ENCODE results near the gene C1orf210. TPM values are rescaled to one million over a fixed set of nuclear protein-coding genes. Genes with fewer than 3 reads are reported as not detected.

Gene C1orf210
- total RNA-seq, 1 donor from 2014 or later: 12.0 TPM

DNA sequence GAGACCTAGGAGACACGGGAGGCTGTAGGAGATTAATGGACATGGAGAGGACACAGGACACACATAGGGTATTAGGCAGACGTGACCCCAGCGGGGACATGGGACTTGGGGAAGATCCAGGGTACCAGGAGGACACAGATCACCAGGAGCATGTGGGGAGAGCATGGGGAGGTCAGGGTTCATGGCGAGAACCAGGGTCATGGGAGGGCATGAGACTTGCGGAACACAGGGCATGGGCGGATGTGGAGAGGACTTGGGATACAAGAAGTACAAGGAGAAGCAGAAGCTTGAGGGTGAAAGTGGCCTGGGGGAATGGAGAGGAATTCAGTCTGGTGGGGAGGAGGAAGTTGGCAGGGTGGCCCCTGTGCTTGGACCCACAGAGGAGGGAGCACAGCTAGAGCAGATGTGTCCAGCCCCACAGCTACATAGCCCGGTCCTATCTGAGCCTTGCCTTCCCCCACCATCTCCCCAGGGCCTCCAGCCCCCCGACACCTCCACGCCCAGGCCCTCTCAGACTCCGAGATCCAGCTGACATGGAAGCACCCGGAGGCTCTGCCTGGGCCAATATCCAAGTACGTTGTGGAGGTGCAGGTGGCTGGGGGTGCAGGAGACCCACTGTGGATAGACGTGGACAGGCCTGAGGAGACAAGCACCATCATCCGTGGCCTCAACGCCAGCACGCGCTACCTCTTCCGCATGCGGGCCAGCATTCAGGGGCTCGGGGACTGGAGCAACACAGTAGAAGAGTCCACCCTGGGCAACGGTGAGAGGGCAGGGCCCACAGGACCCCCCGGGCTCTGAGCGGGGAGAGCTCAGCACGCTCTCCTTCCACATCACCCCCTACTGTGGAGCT lies 27.5 kb upstream of the C1orf210 start:
- no peak for DNase-seq (ENCODE audit: low spot score)

DNA sequence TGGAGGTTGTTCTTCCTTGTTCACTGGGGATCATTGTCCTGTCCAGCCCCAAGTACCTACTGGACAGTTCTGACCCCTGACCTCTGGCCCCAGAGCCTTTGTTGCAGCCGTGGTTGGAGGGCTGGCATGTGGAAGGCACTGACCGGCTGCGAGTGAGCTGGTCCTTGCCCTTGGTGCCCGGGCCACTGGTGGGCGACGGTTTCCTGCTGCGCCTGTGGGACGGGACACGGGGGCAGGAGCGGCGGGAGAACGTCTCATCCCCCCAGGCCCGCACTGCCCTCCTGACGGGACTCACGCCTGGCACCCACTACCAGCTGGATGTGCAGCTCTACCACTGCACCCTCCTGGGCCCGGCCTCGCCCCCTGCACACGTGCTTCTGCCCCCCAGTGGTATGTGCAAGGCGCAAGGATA lies 26.8 kb upstream of the C1orf210 start:
- DNase-seq (ENCODE audit: low spot score): no peak

DNA sequence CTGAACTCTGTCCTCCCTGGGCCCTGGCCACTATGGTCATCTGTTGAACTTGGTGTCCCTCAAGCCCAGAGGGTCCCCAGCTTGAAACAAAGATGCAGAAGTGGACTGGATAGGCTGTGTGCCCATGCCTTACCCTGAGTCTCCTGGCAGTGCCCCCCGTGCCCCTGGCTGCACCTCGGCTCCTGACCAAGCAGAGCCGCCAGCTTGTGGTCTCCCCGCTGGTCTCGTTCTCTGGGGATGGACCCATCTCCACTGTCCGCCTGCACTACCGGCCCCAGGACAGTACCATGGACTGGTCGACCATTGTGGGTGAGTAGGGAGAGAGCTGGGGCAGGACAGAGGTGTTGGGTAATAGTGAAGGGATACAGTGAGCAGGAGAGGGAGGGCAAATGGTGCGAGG lies 26.1 kb upstream of the C1orf210 start:
- DNase-seq (ENCODE audit: low spot score): no peak

DNA sequence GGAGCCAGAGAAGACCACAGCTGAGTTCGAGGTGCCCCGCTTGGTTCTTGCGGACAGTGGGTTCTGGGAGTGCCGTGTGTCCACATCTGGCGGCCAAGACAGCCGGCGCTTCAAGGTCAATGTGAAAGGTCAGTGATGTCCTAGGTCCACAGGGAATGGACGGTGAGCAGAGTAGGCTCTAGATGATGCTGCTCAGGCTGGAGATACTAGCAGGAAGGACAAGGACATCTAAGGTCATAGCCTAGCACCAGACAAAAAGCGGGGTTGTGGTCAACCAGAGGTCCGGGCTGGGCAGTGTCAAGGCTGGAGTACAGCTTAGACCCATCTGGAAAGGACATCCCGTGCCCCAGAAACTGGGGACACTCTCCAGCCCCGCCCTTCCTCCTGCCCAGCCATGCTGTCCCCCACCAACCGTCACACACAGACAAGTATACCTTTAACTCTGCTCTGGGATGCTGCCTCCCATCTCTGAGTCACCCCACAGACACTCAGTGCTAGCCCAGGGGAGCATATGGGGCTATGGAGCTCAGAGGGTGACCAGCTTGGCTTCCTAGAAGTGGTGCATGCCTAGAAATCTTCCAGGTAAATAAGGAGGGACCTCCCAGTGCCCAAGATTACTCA lies 24.1 kb upstream of the C1orf210 start:
- DNase-seq (ENCODE audit: low spot score): no peak

DNA sequence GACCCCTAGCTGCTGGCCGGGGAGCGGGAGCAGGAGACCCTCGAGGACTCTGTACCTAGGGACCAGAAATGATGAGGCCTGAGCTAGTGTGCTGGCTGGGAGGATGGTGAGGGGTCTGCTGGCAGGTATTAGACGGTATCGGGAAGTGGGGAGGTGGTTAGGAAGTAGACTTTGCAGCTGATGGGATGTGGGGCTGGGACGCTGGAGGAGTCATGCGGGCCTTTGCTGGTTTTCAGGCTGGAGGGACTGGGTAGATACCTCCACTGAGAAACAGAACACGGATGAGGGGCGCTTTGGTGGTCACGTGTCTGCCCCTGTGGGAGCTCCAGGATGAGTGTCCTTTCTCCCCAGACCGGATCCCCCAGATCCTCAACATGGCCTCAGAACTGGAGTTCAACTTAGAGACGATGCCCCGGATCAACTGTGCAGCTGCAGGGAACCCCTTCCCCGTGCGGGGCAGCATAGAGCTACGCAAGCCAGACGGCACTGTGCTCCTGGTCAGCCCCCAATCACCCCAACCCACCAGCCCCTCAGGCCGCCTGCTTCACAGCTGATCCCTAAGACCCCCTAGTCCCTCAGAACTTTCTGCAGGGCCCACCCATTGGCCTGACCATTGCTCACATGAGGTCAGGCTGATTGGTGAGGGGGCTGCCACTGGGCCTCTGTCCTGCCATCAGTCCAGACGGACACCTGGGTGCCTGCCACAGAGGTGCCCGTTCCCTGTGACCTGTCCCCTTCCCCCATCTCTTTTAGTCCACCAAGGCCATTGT lies 23.4 kb upstream of the C1orf210 start:
- no peak for DNase-seq (ENCODE audit: low spot score)

DNA sequence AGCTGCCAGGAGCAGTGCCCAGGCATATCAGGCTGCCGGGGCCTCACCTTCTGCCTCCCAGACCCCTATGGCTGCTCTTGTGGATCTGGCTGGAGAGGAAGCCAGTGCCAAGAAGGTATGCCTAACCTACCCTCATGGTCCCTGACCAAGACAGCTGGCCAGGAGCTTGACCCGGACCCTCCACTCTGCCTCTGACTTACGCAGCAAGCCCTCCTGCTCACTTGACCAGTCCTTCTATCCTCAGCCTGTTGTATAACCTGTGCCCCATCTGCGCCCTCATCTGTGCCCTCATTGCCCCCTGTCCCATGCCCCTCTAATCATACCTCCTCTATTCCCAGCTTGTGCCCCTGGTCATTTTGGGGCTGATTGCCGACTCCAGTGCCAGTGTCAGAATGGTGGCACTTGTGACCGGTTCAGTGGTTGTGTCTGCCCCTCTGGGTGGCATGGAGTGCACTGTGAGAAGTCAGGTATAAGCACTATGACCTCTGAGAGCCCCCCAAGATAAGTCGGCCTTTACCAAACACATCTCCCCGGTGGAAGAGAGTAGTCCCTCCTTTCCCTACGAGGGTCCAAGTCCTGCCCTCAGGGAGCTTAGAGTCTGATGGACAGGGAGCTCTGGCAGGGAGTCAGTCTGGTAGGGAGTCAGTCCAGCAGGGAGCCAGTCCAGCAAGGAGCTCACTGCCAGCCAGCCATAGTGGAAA lies 22.2 kb upstream of the C1orf210 start:
- DNase-seq (ENCODE audit: low spot score): no peak

DNA sequence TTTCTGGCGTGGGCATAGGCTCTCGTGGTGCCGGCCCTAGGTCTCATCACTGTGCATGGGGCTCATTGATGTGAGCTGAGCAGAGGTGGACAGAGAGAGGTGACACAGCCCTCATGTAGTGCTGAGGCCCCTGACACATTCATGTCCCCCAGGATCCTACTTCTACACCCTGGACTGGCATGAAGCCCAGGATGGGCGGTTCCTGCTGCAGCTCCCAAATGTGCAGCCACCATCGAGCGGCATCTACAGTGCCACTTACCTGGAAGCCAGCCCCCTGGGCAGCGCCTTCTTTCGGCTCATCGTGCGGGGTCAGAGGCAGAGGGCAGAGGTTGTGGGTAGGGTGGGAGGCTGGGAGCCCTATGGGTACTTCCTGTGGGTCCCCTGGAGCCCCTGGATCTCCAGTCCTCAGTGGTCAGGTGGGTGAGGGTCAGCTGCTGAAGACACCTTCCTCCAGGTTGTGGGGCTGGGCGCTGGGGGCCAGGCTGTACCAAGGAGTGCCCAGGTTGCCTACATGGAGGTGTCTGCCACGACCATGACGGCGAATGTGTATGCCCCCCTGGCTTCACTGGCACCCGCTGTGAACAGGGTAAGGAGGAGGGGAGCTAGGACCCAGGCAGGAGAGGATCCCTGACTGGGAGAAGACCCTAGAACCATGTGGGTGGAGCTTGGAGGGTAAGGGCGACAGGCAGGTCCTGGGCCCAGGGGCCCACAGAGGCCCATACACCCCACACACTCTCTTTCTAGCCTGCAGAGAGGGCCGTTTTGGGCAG lies 21.5 kb upstream of the C1orf210 start:
- DNase-seq (ENCODE audit: low spot score): no peak

DNA sequence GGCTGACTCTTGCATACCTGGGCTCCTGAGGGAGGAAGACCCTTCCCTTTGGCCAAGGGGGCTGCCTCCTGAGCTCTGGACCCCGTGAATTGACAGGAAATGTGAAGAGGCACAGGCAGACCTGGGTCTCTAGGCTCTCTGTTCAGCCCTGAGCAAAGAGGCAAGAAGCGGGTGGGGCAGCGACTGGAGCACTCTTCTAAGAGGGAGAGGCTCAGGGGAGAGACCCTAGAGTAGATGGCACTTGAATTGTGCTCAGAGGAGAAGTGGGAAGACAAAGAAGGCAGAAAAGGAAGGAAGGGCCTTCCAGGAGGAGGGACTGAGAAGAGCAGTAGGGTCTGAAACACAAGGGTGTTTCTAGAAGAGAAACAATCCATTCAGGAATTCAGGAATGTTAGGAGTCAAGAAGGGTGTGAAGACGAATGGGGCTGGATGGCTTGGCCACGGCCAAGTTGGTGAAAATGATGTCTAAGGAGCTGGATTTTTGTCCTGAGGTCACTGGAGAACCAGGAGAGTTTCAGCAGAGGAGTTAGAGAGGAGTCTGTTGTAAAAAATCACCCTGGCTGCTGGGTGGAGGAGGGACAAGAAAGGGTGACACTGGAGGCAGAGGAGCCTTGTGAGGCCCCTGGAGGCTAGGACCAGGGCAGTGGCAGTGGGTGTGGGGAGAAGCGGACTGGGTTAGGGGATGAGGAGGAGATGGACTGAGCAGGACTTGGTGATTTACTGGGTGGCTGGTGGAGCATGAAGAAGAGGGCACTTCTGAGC lies 20.7 kb upstream of the C1orf210 start:
- DNase-seq (ENCODE audit: low spot score): no peak

DNA sequence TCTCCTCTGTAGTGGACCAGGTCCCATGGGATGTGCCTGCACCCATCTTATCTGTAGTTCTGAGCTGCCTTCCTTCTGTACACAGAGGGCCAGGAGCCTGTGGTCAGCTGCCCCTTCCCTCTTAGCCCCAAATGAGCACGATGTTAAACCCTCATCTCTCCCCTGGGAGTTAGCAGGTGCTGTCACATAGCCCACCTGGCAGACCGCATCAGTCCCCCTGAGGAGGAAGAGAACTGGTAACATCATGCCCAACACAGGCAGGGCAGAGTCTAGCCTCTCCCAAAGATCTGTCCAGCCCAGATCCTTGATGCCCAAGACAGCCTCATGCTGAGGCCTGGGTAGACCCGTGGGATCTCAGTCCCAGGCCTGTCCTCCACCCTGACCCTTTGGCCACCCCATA lies 20.1 kb upstream of the C1orf210 start:
- DNase-seq (ENCODE audit: low spot score): no peak

DNA sequence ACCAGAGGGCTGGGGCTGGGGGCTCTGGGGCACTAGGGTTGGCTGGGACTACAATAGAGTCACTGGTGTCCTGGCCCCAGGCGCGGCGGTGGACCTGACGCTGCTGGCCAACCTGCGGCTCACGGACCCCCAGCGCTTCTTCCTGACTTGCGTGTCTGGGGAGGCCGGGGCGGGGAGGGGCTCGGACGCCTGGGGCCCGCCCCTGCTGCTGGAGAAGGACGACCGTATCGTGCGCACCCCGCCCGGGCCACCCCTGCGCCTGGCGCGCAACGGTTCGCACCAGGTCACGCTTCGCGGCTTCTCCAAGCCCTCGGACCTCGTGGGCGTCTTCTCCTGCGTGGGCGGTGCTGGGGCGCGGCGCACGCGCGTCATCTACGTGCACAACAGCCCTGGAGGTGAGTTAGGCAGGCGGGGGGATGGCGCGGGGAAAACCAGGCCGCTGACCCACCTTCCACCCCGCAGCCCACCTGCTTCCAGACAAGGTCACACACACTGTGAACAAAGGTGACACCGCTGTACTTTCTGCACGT lies 19.5 kb upstream of the C1orf210 start:
- no peak for DNase-seq (ENCODE audit: low spot score)

DNA sequence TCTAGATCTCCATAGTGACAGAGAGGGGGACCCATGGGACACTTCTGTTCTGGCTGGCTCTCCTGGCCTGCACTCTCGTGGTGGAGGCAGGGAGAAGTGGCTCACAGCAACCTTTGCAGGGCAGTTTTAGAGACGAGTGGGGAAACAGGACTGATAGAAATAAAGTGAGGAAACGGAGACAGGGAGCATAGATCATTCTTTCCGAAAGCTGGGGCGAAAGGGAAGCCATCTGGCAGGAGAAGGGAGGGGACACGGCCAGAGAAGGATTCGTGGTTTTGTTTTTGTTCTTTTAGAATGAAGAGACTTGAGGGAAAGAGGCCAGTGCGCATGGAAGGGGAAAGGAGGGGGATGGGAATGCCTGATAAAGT lies 18.9 kb upstream of the C1orf210 start:
- DNase-seq (ENCODE audit: low spot score): no peak

DNA sequence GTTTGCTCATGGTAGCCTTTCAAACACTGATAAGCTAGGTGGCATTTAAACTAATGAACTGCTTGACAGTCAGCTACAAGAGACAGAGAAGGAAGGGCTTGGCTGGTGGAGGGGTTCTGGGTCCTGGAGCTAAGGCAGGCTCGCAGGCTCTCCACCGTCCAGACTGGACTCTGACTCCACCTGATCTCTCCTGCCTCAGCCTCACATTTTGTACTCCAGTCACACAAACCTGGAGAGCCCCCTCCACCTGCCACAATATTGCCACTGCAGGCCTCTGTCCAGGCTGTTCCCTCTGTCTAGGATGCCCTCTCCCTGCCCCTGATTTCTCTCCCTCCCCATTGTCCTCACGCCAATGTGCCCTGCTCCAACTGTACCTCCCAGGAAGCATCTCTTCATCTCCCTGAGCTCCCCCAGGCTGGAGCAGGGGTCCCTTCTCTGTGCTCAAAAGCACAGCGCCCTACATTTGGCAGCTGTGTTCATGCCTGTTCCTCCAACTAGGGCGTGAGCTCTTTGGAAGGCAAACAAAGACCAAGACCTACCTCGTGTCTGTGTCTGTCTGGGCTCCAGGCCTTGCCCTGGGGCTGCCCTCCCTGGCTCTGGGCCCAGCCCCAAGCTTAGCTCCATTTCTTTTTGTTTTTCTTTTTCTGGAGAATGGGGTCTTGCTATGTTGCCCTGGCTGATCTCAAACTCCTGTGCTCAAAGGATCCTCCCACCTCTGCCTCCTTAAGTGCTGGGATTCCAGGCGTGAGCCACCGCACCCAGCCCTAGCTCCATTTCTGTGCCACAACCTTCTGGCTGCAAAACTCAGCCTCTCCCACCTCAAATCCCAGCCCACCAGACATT lies 18.3 kb upstream of the C1orf210 start:
- DNase-seq (ENCODE audit: low spot score): no peak

DNA sequence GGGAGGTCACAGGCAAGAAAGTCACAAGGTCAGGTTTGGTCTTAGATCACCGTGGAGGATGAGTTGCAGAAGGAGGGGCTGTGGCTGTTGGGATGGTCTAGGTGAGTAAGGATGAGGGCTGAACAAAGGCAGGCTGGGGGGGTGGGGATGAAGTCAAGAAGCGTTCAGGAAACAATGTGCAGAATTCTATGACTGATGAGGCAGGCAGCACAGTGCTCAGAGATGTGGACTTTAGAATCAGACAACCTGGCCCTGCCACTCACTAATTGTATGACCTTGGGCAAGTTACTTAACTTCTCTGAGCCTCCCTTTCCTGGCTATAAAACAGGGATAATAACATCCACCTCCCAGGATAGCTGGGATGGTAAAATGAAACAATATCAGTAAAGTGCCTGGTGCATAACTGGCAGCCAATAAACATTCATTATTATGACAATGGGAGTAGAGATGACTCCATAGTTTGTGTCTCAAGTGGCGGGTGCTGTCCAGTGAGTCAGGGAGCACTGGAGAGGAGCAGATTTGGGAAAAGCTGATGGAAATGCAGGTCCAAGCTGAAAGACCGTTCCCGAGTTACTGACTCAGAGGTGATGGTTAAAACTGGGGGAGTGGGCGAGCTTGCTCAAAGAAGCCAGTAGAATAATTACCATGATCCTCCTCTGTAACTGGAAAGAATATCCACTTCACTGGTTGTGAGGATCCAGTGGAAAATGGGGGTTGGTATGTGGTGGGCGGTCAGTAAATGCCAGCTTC lies 17.5 kb upstream of the C1orf210 start:
- no peak for DNase-seq (ENCODE audit: low spot score)

DNA sequence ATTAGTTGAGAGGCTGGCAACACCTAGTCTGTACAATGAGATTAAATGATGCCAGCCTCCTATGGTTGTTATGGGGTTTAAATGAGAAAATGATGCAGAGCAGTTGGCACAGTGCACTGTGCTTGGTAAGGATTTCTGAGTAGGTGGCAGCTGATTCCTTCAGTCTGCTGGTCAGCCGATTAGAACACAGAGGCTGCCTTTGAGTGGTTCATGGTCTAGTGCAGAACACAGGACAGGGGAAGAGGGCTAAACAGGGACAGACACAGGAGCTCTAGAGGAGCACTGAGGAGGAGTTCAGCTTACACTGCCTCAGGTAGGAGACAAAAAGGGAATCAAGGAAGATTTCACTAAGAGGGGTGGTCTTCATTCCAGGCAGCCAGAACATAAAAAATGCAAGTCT lies 16.8 kb upstream of the C1orf210 start:
- no peak for DNase-seq (ENCODE audit: low spot score)

DNA sequence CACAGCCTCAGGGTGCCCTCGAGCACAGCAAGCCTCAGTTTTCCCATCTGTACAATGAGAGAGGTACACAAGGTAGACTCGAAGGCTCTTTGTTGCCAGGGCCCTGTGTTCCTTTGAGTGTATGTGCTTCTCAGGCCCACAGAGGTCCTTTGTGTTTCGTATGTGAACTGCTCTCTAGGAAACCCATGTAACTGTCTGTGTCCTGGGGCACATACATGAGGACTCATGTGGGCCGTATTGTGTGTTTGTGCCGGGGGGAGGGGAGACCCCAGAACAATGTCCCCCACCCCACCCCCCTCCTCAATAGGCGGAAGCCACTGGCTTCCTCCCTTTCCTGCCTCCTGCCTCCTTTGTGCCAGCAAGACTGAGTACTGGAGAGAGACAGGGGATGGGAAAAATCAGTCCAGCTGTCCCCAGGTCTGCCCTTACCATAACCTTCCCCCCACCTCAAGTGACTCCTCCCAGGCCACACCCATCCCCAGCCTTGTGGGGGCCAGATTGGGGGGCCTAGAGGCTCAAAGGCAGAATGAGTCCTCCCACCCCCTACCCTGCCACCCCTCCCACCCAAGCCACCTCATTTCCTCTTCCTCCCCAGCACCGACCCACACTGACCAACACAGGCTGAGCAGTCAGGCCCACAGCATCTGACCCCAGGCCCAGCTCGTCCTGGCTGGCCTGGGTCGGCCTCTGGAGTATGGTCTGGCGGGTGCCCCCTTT lies 15.2 kb upstream of the C1orf210 start, which contains the start of gene TIE1:
TIE1 (plus strand) TSS at position 605 of the 717 bp plus-strand sequence; CDS start at position 695, 90 bp downstream.
- DNase-seq (ENCODE audit: low spot score): no peak

DNA sequence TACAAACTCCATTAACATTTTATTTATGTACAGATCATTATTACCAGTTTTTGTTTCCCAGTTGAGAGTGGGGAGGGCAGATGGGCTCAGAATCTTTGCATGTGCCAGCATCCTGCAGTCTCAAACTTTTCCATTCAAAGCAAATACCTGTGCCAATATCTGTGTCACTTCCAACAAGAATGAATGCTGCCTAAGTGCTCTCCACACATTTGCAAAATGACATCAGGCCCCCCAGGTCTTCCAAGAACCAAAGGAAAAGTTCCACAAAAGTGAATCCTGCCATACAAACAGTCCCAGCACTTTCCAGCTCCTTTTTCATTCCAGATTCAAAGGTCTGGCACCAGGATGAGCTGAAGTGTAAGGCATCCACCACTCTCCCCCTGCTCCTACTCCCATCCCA lies 13.7 kb upstream of the C1orf210 start:
- no peak for DNase-seq (ENCODE audit: low spot score)

DNA sequence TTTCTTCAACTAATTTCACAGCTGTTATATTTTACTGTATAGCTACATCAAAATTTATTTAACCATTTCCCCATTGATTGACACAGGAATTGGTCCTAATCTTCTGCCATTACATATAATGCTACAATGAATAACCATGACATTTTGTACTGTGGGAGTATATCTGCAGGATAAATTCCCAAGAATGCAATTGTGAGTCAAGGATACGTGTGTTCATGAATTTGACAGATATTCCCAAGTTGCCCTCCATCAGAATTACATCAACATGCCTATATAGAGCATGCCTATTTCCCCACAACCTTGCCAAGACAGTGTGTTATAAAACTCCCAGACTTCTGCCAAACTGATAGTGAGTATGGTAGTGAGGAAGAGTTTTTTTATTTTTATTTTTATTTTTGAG lies 12.7 kb upstream of the C1orf210 start:
- DNase-seq (ENCODE audit: low spot score): no peak

DNA sequence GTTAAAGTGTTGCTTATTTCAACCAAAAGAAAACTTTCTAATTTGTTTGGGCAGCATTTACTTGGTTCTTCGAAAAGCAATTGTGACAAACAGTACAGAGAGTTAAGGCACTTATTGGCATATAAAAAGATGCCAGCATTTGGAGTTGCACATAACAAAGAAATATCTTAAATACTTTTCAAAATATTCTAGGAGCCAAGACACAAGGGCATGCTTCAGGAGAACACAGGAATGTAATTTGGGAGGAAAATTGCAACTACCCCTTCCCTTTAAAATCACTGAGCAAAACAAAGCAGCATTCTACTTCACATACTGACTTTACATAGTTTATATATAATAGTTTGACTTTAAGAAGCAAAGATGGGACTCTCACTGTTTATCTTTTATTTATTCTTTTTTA lies 10.8 kb upstream of the C1orf210 start:
- no peak for DNase-seq (ENCODE audit: low spot score)

All from ureter (tissue), 1 donor.